HG02571 (cell line): ENCODE measurements around the gene COL15A1.

Source experiments
- ATAC-seq: cut with Tn5 transposase; IDR thresholded peaks from one replicate; pipeline ENCODE4 v1.9.1; 2021; ENCODE audit warnings: mild to moderate bottlenecking, moderate library complexity; ENCODE audit not compliant: unreplicated experiment

The COL15A1 gene

DNA sequence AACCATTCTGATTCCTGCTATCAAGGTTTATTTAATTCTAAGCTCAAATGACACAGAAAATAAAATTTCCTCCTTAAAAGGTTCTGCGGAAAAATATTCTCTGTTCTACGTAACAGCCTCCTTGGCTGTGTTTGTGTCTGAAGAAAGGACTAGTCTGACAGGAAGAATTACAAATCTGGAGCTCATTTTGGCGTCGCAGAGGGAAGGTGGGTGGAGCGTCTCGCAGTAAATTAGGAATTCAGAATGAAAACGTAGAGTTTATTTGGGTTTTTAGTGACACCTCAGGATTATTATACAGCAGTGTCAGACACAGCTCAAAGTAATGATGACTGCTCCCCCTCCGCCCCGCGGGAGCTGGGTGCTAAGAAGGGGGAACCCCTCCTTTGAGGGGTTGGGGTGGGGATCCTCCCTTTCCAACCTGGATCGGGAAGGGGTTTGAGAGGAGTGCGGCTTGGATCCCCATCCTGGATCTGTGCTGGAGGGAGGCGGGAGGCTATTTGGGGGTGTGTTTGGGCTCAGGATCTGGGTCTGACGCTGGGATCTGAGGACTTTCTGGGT, 160.3 kb downstream of the COL15A1 start:
- no peak for ATAC-seq

DNA sequence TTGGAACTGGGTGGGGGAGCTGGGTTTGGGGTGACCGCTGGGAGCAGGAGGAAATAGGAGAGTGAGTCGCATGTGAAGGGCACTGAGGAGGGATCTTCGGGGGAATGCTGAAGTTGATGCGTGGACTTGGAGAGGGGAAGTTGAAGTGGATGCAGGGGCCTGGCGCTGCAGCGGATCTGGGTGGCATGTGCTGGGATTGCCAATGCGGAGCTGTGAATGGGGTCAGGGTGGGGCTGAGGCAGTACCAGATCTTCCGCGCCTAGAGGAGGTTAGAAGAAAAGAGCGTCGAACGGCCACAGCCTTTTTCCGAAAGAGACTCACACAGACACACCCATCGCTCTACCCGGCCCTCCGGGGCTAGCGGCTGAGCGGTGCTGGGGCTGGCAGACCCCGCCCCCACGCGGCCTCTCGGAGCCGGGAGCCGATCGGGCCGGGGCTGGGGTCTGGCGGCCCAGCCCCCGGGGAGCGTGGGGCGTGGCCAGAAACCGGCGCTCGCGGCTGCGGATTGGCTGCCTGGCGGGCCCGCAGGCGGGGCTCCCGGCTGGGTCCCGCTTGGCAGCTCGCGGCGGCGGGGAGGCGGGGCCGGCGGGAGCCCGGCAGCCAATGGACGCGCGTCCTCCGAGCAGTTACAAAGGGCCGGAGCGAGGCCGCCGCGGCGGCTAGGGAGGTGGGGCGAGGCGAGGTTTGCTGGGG, 160.9 kb downstream of the COL15A1 start, which contains the start of gene TGFBR1:
Gene TGFBR1, plus strand, starts transcription at position 655 of the 693 bp plus-strand sequence. CDS start 93 bp downstream, outside the sequence.
- peak; percentile 90 for ATAC-seq

DNA sequence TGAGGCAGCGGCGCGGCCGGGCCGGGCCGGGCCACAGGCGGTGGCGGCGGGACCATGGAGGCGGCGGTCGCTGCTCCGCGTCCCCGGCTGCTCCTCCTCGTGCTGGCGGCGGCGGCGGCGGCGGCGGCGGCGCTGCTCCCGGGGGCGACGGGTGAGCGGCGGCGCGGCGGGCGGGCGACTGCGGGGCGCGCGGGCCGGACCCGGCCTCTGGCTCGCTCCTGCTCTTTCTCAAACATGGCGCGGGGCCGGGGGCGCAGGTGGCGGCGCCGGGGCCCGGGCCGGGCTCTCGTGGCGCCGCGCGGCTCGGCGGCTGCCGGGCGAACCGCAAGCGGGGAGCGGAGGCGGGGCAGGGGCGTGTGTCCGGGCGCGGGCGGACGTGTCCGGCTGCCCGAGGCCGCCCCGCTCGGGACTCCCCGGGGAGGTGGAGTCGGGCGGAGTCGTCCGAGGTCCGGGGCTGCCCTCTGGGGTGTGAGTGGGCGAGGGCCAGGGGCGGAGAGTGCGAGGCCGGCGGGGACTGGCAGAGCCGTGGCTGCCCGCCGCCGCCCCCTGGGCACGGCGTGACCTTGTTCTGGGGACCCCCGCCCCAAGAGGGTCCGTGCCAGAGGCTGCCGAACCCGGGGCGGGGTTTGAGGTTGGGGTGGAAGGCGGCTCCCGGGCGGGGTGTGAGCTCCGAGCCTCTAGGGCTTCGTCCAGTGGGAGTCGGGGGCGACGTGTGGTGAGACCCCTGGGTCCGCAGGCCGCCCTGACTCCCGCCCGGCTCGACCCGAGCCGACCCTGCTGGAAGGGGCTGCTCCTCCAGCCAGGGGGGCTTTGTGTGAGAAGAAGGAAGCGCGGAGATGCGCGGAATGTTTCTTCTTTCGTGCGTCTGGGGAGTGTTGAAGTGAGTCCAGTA, 161.7 kb downstream of the COL15A1 start:
- peak; percentile 69 for ATAC-seq

DNA sequence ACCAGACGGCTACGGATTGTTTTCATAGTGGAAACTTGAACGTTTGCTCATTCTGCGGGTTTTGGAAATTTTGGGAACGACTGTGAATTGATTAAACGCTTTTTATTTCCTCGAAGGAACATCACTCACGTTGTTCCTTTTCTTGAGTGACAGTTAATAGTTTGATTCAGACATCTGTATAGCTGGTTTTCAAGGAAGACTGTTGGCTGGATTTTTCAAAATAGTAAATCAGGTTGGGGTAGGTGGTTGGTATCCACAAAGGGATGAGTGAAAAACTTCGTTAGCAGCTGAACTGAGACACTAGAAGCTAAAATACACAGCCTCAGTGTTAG, 162.3 kb downstream of the COL15A1 start:
- ATAC-seq: no peak

DNA sequence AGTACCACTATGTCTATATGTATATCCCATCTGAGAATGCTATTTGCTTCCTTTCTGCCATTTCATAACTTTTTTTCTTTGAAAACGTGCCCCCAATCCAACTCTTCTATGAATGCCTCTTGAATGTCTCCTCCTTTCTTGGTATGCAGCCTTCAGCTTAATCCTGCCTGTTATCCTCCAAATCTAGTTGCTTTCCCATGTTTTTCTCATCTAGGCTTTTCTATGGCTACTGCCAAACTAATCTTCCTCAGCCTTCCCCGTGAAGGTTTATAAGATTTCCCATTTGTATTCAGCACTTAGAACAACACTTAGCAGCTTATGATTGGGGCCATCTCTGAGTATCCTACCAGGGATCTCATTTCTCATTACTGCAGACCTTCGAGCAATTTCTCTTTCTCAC, 163.7 kb downstream of the COL15A1 start:
- ATAC-seq: no peak

DNA sequence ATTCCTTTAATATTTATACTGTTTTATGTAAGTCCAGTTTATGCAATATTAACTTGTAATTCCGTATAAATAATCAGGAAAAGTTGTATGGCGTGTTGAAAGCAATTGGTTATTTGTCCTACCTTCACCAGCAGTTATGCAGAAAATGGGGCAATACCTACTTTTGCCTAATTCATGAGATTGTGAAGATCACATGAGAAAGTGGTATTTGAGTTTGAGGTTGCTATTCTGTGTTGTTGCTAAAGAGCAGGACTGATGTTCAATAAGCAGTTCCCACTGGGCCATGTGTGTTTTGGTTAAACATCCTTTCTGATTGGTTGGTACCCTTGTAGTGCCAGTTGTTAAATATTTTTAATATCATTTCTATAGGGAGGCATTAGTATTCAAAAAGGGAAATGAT, 164.4 kb downstream of the COL15A1 start:
- no peak for ATAC-seq

DNA sequence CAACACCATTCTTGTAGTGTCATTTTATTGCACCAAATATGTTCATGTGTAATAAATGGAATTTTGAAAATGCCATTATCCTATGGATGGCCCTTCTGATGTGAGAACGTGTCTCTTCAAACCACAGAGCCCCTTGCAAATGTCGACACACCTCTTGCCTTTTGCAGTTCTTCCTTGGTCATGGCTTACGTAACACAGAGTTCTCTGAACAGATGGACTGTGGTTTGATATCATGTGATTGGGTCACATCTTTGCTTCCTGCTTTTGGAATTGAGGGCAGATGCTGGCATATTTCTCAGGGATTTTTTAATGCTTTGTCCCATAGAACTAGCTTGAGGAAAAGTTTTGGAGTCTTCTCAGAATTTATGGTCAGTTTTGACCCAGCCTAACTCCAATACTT, 165.8 kb downstream of the COL15A1 start:
- ATAC-seq: no peak

DNA sequence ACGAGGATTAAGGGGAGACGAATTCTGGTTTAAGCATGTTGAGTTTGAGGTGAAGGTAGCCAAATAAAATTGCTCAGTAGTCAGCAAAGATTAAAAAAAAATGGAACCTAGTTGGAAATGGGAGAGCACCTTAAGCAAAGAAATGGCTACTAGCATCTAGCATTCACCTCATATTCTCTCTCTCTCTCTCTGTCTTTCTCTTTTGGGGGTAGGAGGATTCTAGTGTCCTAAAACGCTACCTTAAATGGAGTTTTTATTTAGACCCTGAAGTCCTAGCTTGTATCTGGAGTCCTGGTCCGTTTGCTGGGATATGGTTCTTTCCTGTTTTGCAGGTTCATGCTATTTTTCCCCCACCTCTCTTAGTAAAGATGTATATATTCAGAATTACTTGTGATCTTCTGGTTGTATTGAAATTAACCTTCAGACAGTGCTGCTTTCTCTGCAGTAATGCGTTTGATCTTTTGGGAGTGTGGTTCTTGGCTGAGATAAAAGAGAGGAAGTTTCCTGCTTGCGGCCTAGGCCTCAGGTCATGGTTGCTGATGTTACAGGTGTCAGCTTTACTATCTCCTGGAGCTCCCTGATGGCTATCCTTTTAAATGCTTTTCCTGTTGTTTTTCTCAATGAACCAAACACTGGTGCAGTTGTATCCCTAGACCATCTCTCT, 169.2 kb downstream of the COL15A1 start:
- ATAC-seq: no peak

DNA sequence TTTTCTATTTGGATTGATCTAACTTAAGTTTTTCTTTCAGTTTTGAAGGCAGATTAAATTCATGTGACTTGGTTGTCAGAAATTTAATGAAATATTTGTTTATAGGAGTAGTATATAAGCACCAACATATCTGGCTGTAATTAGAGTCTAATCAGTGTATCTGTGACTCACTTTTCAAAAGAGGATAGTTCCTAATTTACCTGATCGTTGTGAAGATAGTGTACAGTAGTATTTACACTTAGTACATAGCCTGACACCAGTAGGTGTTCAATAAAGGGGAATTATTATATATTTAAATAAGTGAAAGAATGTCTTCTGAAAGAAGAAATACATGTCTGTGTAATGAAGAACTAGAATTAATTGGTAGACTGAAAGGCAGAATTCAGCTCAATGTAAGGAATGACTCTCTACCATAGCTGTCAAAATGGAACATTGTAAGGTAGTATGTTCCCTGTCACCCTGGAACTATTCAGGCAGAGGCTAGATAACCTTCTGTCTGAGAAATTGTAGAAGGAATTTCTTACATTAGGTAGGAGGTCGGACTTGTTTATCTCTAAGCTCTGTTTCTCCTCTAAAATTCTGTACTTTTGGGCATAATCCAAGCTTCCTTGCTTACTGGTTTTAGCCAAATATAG, 169.8 kb downstream of the COL15A1 start:
- ATAC-seq: no peak

DNA sequence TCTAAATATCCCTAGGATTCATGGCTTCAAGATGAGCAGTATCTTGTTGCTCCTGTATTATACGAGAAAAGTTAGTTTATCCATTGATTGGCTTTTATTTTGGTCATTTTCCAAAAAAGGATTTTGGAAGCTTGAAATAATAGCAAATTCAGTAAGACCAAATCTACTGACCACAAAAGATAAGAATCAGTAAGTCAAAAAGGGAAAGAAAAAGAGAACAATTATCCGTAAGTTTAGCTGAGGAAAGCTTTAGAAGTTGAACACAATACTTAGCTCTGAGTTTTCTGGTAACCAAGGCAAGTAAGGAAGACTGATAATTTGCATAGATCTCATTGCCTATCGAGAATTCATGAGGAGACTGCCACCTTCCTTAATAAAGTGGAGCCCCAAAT, 170.3 kb downstream of the COL15A1 start:
- ATAC-seq: no peak

DNA sequence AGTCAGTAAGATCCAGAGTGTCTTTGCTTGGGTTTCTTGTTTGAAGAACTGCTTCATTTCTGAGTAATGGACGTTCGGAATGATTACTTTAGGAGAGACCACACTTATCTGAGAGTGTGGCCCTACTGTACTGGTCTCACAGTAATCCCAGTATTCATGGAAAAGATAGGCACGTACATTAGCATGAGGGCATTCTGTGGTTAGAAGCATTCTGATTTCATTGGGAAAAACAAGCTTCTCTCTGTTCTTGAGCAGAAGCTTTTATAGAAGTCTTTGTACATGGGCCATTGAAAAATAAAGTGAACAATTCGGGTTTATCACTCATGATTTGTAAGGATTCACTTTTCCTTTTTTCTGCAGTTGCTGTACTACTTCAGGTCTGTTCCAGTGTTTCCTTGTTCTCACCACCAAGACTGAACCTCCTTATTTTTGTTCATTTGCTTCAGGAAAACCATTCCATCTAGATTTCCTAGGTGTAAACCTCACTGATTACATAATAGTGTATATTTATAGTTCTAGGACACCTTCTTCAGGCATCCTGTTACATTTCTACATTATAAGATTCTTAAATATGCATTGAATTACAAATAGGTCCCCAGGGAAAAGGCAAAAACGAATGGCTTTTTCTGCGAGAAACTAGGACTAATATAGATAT, 171.3 kb downstream of the COL15A1 start:
- ATAC-seq: no peak

DNA sequence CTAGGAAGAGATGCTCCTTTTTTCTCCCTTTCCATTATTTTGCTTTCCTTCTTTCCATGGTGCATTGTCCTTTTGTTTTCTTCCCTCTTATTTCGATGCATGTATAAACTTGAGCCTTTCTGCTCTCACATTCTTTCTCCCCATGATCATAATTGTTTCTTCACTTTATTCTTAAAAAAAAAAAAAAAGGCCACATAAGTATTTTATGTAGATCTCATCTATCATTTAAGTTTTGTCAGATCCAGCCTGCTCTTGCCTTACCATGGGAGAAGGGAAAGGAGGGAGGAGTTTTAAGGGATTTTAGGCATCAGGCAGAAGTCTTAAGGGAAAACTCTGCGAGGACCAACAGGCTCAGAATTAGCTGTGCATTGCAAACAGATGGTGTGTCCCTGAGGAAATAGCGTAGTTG, 172.3 kb downstream of the COL15A1 start:
- no peak for ATAC-seq

DNA sequence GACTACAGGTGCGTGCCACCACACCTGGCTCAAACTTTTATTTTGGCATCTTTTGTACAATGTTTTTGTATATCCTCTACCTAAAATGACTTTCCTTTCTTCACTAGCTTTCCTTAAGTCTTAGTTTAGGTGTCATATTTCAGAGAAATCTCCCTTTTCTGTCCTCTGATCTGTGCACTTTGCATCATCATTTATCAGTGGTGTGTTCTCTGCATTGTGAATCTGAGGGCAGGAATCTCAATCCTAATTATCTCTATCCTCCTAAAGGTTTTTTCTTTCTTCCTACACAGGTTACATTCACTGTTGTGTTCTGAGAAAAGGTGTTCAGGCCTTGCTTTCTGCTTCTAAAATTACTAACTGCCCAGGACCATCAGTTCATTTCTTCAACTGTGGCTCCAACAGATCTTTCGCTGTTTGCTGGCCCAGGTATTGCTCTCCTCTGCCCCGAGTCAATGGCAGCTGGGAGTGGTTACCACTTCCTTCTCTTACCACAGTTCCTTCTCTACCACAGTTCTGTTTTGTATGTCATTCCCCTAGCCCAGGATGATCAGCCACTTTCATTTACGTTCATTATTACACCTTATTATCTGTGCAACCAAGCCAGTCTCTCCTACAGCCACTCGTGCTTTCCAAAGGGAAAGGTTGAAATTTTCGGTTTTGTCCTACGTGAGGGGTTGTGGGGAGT, 175.2 kb downstream of the COL15A1 start:
- ATAC-seq: peak; percentile 97

DNA sequence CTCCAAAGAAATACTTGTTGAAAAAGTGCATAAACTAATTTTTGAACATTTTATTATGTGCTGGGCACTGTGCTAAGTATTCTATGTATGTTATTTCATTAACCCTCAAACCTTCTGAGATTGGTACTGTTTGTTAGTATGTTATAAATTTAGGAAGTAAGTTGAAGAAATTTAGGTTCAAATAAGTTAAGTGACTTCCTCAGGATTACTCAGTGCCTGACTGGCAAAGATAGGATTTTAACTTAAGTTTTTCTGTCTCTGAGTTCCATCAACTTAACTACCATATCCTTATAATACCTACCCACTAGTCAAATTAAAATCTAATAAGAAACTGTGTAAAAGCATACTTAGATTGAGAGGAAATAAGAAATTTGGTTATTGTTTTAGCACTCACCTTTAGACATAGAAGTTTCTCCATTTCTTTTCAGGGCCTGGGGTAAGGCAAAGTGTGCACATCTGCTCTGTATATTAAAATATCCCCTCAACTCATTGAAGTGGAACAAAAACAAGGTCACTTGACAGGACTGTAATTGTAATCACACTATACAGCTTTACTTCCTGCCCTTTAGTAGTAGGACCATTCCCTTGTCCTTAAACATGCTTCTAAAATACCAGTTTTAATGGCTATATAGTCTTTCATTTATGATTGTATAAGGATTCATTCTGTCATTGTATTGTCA, 176.4 kb downstream of the COL15A1 start:
- ATAC-seq: no peak
